HepG2 (cell line): ENCODE measurements around the gene DNAJC11. TPM values are rescaled to one million over a fixed set of nuclear protein-coding genes. Genes with fewer than 3 reads are reported as not detected.

Experiments used
- CENPT ChIP-seq: sonication (generic); formaldehyde crosslinking; IDR thresholded peaks from 2 replicates; pipeline ENCODE4 v1.8.0; 2022; ENCODE audit warnings: low read depth, mild to moderate bottlenecking, moderate library complexity, missing genetic modification reagents
- ELK4 ChIP-seq: sonication (generic); formaldehyde crosslinking; IDR thresholded peaks from 2 replicates; pipeline ENCODE4 v1.9.0; 2021; ENCODE audit warnings: missing genetic modification reagents, borderline replicate concordance
- FOXM1 ChIP-seq: sonication (generic); formaldehyde crosslinking; IDR thresholded peaks from 2 replicates; pipeline ENCODE4 v1.5.0; 2020; ENCODE audit warnings: missing genetic modification reagents
- GATA4 ChIP-seq: sonication (generic); IDR thresholded peaks from 2 replicates; pipeline ENCODE4 v1.6.1; 2016; ENCODE audit warnings: antibody characterized with exemption, low read depth, borderline replicate concordance
- KDM1A ChIP-seq: IDR thresholded peaks from 2 replicates; pipeline ENCODE4 v1.6.1; 2016; ENCODE audit warnings: missing compliant biosample characterization
- MAZ ChIP-seq, 2 experiments: sonication (generic) in 1 of 2; formaldehyde crosslinking in 1 of 2; IDR thresholded peaks; 2 replicates each; pipeline versions ENCODE4 v1.5.0 to v1.6.1; 2012 to 2020; ENCODE audit warnings: low read depth in 2 of 2, mild to moderate bottlenecking in 2 of 2, borderline replicate concordance in 1 of 2, improper control_type of control experiment in 1 of 2, low read length in 1 of 2, missing genetic modification reagents in 1 of 2, moderate library complexity in 1 of 2
- MXD1 ChIP-seq: sonication (generic); formaldehyde crosslinking; IDR thresholded peaks from 2 replicates; pipeline ENCODE4 v1.4.0; 2020; ENCODE audit warnings: mild to moderate bottlenecking, missing genetic modification reagents
- NBN ChIP-seq: fragments of 450-650 bp; conservative IDR thresholded peaks from 2 replicates; pipeline ENCODE4 v1.6.1; 2017
- NFAT5 ChIP-seq: sonication (generic); formaldehyde crosslinking; IDR thresholded peaks from 2 replicates; pipeline ENCODE4 v1.4.0; 2020; ENCODE audit warnings: missing genetic modification reagents
- NKX3-1 ChIP-seq: sonication (generic); formaldehyde crosslinking; IDR thresholded peaks from 2 replicates; pipeline ENCODE4 v1.5.0; 2020; ENCODE audit warnings: missing genetic modification reagents
- SAP130 ChIP-seq: IDR thresholded peaks from 2 replicates; pipeline ENCODE4 v1.6.1; 2016; ENCODE audit warnings: low read depth
- SIX4 ChIP-seq: sonication (generic); formaldehyde crosslinking; IDR thresholded peaks from 2 replicates; pipeline ENCODE4 v1.4.0; 2020; ENCODE audit warnings: missing genetic modification reagents
- SNAI1 ChIP-seq: sonication (generic); formaldehyde crosslinking; IDR thresholded peaks from 2 replicates; pipeline ENCODE4 v1.5.0; 2020; ENCODE audit warnings: mild to moderate bottlenecking, missing genetic modification reagents, borderline replicate concordance
- SP2 ChIP-seq: sonication (generic); formaldehyde crosslinking; IDR thresholded peaks from 2 replicates; pipeline ENCODE4 v1.5.1; 2020; ENCODE audit warnings: mild to moderate bottlenecking, missing genetic modification reagents
- TIGD3 ChIP-seq: sonication (generic); formaldehyde crosslinking; IDR thresholded peaks from 2 replicates; pipeline ENCODE4 v1.5.1; 2020; ENCODE audit warnings: mild to moderate bottlenecking, missing genetic modification reagents, borderline replicate concordance
- ZBTB42 ChIP-seq: sonication (generic); formaldehyde crosslinking; IDR thresholded peaks from 2 replicates; pipeline ENCODE4 v1.5.0; 2020; ENCODE audit warnings: mild to moderate bottlenecking, missing genetic modification reagents
- ZNF276 ChIP-seq: sonication (generic); formaldehyde crosslinking; IDR thresholded peaks from 2 replicates; pipeline ENCODE4 v1.4.0; 2020; ENCODE audit warnings: mild to moderate bottlenecking, low read depth, missing genetic modification reagents
- ZNF607 ChIP-seq: sonication (generic); formaldehyde crosslinking; IDR thresholded peaks from 2 replicates; pipeline ENCODE4 v1.5.1; 2020; ENCODE audit warnings: missing genetic modification reagents, mild to moderate bottlenecking, borderline replicate concordance
- ZNF674 ChIP-seq: sonication (generic); formaldehyde crosslinking; IDR thresholded peaks from 2 replicates; pipeline ENCODE4 v1.5.0; 2020; ENCODE audit warnings: low read depth, mild to moderate bottlenecking, missing genetic modification reagents
- ZNF75D ChIP-seq: sonication (generic); formaldehyde crosslinking; IDR thresholded peaks from 2 replicates; pipeline ENCODE4 v1.8.1; 2023; ENCODE audit warnings: missing genetic modification reagents, mild to moderate bottlenecking, borderline replicate concordance
- polyA plus RNA-seq, 8 experiments: library from polyadenylated mRNA; depleted of rRNA in 3 of 8; stranded (reverse) in 7 of 8; unstranded in 1 of 8; fragments of >200 nt; fragmentation: Illumina TruSeq in 4 of 8; extraction: Trizol in 4 of 8; gene quantifications; 2 replicates each; pipeline versions ENCODE4 v1.2.1 to v1.2.3, GENCODE V29; 2011 to 2016; ENCODE audit warnings: low read depth in 4 of 8, missing spikeins in 1 of 8, mixed read lengths in 1 of 8; ENCODE audit not compliant: insufficient read depth in 1 of 8
- total RNA-seq, 5 experiments: library from RNA; depleted of rRNA; stranded (reverse); fragments of >200 nt; fragmentation: Illumina TruSeq; extraction: Trizol; gene quantifications; 2 replicates each; pipeline ENCODE4 v1.2.3, GENCODE V29; 2016; ENCODE audit warnings: low read depth in 1 of 5

Gene DNAJC11
- total and polyA plus RNA-seq, 2 of the 13 experiments (the other 11 are each of a cell fraction or from before 2014, with no cell fraction given): 25.1 to 47.6 TPM

- TF ChIP-seq ZNF75D (CRISPR knock-in tag) (no peak), MXD1 (CRISPR knock-in tag) (peak; percentile 4; the same call in 1 of the 2 replicates), NFAT5 (no peak), SNAI1 (CRISPR knock-in tag) (no peak), ZNF674 (CRISPR knock-in tag) (no peak), ZNF276 (CRISPR knock-in tag) (no peak; the same call in 1 of the 2 replicates), ELK4 (CRISPR knock-in tag) (no peak), MAZ (IDR thresholded peaks at IDR 0.05; ENCODE audit: borderline replicate concordance, low read depth, low read length) (peak; percentile 95), MAZ (CRISPR knock-in tag; IDR thresholded peaks at IDR 0.05; ENCODE audit: low read depth) (peak; percentile 82; the same call in 1 of the 2 replicates), SIX4 (0 out of 2 replicates have a peak, but pooled peaks have one; percentile 38), ZNF607 (CRISPR knock-in tag) (peak; percentile 11; the same call in 1 of the 2 replicates), FOXM1 (CRISPR knock-in tag) (no peak), SAP130 (peak; percentile 70), KDM1A (no peak), NBN (no peak), TIGD3 (CRISPR knock-in tag) (no peak), GATA4 (0 out of 2 replicates have a peak, but pooled peaks have one; percentile 53), NKX3-1 (CRISPR knock-in tag) (peak; percentile 7; the same call in 1 of the 2 replicates), SP2 (CRISPR knock-in tag) (no peak), CENPT (CRISPR knock-in tag) (no peak), ZBTB42 (no peak)
Measured at GRCh38 chr1:6602669-6603237, 98.9 kb downstream of the DNAJC11 start, which contains the start of gene KLHL21 (continued).
